ENCODE measurements around the gene CCL18.
A peak's percentile ranks its signal among the peaks of the same experiment; 100 is the strongest.
"Not testable (repeated sequence)": the region's sequence is repeated elsewhere in the genome, so short reads cannot be mapped to it uniquely, and the experiment has no call there.

CCL18 gene, protein sequence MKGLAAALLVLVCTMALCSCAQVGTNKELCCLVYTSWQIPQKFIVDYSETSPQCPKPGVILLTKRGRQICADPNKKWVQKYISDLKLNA

DNA sequence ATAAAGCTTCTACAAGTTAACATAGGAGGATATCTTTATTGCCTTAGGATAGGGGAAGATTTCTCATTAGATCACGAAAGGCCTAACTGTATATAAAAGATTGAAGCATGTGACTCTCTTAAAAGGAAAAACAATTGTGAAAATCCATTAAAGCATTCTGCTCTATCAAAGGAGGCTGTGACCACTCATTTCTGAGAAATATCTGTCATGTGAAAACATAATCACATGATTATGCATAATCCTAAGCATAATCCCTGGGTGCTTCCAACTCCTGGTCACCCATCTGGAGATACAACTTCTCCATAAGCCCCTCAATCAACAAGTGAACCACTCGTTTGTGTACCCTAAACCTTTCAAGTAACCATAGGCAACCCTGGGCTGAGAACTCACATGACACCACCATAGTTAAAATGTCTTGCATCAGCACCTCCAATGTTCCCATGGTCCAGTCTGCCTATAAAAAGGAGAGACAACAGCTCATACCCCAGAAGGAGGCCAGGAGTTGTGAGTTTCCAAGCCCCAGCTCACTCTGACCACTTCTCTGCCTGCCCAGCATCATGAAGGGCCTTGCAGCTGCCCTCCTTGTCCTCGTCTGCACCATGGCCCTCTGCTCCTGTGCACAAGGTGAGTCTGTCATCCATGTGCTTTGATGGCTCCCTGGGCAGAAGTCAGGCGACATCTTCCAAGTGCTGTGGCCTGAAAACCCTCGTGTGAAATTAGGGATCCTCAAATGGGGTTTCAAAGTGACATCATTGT, at the start of gene CCL18:
TSS of gene CCL18 (plus strand) at position 487 of the 756 bp plus-strand sequence. CDS start at position 558, 71 bp downstream.
- DNase-seq (ENCODE audit: low read depth): no peak

- DNase-seq (ENCODE audit: low read depth): no peak
Observed at GRCh38 chr17:36014946-36015345, 49.1 kb upstream of the CCL18 start.

- DNase-seq (ENCODE audit: low read depth): not testable (repeated sequence)
Observed at GRCh38 chr17:36015895-36016294, 48.2 kb upstream of the CCL18 start.

DNA sequence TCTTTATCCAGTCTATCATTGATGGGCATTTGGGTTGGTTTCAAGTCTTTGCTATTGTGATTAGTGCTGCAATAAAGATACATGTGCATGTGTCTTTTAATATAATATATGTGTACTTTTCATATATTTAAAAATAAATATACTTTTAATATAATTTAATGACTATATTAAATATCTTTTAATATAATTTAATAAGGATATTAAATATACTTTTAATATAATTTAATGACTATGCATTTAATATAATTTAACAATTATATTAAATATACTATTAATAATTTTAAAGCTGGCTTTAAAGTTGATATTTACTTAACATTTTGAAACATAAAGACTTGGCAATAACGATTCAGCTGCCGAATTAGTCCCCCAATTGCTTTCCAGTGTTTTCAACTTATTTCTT, 47.5 kb upstream of the CCL18 start:
- DNase-seq (ENCODE audit: low read depth): no peak

GRCh38 chr17:36017799-36018198, 46.3 kb upstream of the CCL18 start, which contains the start of gene CCL23:
Gene CCL23, minus strand, starts transcription at chr17:36017972. Its CDS starts 75 bp downstream, at chr17:36017897.
- no peak for DNase-seq (ENCODE audit: low read depth)

GRCh38 chr17:36019423-36019822, 44.6 kb upstream of the CCL18 start:
- DNase-seq (ENCODE audit: low read depth): no peak

GRCh38 chr17:36024106-36024869, 39.8 kb upstream of the CCL18 start:
- no peak for DNase-seq (ENCODE audit: low read depth)

DNA sequence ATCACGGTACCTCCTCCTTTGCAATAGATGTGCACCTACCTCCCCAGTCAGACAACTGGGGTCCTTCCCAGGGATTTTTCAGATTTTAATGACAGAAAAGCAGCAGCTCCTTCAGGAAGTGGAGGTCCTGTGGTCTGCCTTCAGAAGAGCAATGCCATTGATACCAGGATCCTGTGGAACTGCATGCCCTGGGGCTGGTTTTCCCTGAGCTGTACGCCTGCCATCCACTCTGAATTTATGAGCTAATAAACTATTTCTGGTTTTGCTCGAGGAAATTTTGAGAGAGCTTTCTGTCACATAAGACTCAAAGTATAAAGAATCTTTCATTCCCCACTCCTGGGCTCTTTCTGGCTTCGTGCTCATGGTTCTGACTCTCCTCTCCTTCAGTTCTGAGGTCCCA, 36.3 kb upstream of the CCL18 start:
- DNase-seq (ENCODE audit: low read depth): no peak

DNA sequence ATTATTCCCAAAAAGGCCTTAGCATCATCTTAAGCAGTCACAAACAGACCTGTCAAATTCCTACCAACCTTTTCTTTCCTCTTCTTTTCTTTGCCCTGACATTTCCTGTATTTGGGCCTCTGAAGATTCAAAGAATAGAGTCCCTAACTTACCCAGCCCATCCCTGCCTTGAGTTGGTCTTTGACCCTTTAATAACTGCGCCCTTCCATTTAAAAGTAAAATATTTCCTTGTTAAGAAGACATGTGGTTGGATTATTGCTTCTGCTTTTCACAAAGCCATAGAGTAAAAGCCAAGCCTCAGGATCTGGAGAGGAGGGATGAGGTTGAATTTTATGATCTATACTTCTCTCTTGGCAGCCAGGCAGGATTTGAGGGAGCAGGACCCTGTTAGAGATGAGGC, 33.1 kb upstream of the CCL18 start:
- no peak for DNase-seq (ENCODE audit: low read depth)

DNA sequence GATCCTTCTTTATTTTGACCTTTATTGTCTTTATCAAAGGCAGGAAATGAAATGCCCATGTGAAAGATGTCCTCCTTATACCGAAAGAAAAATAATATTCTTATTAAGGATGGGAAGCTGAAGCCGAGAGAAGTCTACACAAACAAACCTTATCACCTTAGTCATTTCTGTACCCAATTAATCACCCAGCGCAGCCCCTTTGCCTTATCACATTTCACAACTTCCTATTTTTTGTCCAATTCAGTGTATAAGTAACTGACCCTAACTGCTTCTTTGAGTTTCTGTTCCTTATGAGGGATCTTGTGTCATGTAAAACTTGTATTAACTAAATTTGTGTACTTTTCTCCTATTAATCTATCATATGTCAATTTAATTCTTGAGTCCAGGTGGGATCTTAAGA, 29.9 kb upstream of the CCL18 start:
- DNase-seq (ENCODE audit: low read depth): no peak

DNA sequence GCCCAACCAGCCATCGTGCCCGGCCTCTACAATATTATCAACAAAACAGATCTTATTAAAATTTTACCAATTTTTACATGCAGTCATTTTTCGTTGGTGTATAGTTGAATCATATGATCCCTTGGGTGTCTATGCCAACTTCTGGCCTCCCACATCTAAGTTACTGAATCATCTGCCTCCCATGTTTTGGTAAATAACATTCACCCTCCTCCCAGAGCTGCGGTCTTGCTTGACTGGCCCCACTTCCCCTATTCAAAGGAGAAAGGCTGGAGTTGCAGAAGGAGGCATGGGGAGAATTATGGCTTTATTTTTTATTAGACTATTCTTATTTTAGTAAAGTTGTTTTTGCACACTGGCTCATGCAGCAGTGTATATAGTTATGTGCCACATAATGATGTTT, 27.8 kb upstream of the CCL18 start:
- DNase-seq (ENCODE audit: low read depth): no peak

DNA sequence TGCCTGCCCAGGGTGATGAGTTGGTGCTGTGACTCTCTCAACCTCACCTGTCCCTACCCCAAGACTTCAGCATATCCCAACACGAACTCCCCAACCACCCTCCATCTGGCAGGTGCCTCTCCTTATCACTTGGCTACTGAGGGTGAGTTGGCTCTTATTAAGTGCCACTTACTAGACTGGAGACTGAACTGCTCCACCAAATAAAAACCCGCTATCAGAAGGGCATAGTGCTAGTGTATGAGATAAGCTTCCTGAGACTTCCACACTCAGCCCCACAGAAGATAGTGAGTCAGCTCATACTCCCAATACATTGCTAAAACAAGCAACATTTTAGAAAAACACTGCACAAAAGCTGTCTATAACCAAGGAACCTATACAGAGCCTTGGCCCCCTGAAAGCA, 16.0 kb upstream of the CCL18 start:
- DNase-seq (ENCODE audit: low read depth): no peak

DNA sequence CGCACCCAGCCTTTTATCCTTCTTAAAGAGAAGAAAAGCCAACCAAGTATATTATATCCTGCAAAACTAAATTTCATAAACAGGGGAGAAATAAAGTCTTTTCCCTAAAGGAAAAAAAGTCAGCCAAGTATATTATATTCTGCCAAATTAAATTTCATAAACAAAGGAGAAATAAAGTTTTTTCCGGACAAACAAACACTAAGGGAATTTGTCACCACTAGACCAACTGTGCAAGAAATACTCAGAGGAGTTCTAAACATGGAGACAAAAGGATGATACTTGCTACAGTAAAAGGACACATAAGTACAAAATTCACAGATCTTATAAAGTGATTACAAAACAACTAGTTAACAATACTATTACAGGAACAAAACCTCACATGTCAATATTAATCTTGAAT, 14.4 kb upstream of the CCL18 start:
- DNase-seq (ENCODE audit: low read depth): no peak

DNA sequence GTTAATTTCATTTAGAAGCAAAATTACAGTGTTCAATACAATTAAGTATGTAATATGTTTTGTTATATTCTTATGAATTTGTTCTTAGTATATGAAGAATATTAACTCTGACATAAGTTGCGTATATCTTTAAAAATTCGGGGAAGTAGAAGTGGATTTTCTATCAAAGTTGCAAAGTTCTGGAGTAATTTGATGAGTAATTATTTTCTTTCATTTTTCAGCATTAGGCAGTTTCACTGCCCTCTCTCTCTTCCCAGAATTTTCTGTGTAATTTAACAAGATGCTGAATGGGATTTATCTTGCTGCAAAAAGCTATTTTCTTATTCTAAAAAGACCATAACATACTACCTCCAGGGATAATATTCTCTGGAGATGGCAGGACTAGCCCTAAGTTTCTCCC, 8.9 kb upstream of the CCL18 start:
- DNase-seq (ENCODE audit: low read depth): no peak

DNA sequence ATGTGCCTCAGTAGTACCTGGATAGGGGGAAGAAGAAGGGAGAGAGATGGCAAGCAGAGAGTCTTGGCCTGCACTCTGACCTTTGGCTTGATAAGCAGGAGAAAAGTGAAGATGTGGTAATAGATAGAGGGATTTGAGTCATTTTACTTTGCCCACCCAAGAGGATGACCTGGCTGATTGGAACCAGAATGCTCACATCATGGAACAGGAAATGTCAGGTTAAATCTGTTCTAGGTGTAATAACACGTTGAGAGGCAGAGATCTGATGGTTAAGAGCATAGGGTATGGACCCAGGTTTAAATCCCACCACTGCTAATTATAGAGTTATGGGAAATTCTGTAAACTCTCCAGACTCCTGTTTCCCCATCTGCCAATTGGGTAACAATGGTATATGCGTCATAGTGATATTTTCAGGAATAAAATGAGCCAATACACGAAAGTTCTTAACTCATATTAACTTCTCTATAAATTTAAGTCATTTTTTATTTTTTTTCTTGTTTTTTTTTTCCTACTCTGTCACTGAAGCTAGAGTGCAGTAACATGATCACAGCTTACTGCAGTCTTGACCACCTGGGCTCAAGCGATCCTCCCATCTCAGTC, 8.1 kb upstream of the CCL18 start:
- no peak for DNase-seq (ENCODE audit: low read depth)

DNA sequence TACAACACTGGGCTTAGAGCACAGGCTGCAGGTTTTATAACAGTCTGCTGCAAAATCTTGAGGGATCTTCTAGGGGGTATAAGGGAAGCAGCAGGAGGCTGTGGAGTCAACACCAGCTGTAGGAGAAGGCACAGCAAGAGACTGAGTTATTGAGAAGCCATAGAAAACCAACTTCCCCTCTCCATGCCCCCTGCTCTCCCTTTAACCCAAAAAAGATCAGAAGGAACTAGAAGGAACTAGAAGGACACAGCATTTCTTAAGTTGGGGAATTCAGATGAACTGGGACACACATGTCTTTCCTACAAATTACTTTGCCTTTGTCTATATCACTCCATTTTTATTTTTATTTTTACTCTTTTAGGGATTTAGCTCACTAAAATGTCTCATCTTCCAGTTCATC, 6.2 kb upstream of the CCL18 start:
- no peak for DNase-seq (ENCODE audit: low read depth)

- no peak for DNase-seq (ENCODE audit: low read depth)
Observed at GRCh38 chr17:36059406-36059805, 4.7 kb upstream of the CCL18 start.

GRCh38 chr17:36060816-36061215, 3.3 kb upstream of the CCL18 start:
- no peak for DNase-seq (ENCODE audit: low read depth)

DNA sequence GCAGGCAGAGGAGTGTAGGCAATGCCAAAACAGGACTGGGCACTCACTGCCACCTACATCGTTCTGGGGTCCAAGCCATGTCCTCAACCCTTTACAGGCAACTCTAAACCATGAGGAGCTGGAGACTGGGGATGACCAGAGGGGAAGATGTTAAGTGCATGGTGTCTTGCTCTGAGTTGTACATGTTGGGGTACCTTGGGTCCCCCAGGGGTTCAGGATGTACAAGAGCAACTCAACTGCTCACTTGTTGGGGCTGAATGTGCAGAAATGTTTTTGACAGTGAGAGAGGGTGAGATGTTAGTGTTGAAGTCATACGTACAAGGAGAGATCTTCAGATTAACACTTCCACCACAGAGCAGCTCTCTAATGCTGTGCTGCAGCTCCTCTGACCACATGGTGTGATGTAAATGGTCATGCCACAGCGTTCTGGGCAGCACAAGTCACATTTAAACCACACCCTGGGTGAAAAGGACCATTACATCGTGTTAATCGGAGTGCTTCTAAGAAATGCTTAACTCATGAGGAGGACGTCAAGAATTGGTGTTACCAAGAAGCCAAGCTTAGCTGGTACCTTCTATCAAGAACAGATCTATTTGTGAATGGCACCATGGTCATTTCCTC, 2.4 kb downstream of the CCL18 start:
- no peak for DNase-seq (ENCODE audit: low read depth)

DNA sequence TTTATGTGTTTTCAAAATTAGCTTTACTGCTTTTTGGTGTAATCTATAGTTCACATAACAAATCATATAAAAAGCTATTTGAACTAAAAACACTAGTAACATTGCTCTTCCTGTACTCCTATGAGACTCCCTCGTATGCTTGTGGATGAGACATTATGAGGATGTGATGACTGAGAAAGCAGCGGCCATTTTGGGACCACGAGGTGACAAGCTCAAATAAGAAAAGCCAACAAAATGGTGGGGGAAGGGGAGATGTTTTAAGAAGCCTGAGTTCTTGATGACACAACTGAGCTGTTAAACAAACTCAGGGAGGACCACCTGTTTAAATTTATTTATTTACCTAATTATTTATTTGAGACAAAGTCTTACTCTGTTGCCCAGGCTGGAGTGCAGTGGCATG, 4.5 kb downstream of the CCL18 start:
- no peak for DNase-seq (ENCODE audit: low read depth)

- DNase-seq (ENCODE audit: low read depth): peak; percentile 32
Observed at GRCh38 chr17:36069136-36069535, 5.1 kb downstream of the CCL18 start.

DNA sequence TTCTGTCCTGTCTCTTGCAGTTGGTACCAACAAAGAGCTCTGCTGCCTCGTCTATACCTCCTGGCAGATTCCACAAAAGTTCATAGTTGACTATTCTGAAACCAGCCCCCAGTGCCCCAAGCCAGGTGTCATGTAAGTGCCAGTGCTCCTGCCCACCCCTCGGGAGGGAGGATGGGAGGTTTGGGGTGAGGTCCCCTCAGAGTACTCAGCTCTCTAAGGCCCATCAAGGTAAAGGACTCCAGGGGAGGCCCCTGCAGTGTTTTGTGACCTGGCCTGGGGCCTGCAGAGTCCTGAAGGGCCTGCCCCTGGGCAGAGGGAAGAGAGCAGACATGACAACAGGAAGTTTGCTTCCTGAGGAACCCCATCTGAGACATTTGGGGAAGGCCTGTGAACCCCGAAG, 6.4 kb downstream of the CCL18 start:
- no peak for DNase-seq (ENCODE audit: low read depth)
